ENCODE results near the gene MORC2.

MORC2 gene

DNA sequence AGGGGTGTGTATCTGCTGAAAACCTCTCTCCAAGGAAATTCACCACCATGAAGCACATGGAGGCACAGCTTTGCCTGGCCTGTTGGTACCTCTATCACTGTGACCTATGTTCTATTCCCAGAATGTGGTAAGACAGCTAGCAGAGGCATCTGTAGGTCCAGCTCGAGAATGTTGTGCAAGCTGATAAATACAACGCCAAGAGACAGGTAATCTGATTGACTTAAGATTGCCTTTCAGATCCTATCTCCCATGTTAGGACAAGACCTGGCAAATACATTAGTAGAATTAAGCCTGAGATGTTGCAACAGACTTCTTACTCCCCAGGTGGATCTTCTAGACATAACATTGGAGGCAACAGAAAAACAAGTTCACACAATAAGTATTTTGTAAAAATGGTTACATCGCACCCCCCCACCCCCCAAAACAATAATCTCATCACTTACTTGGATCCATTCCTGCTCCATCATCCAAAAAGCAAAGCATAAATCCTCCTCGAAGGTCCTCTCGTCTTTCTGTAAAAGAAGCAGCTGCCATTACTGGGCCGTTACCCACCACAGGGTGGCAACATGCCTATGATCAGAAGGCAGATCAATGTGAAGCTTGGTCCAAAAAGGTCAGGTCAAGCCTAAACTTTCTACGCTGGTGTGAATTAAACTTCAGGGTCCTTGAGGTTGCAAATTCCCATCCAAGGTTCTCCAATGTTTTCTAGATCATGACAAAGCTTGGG lies 18.5 kb downstream of the MORC2 start:
- Histone ChIP-seq H3K4me3 (ENCODE audit: low read depth, low read length) (no peak overlapping the region), H3K79me2 (ENCODE audit: control insufficient read depth, insufficient read depth, low read length, unreplicated experiment) (no peaks in the 10 kb centered on the region), H2AFZ (ENCODE audit: low read length, unreplicated experiment) (no peak overlapping the region), H3K27ac (ENCODE audit: low read depth, low read length) (no peak overlapping the region), H3K36me3 (ENCODE audit: insufficient read depth, low read length) (peaks cover 17% of the 10 kb centered on the region; the same call in 1 of the 2 replicates), H3K4me1 (ENCODE audit: control insufficient read depth, insufficient read depth, low read length, unreplicated experiment) (peaks cover 6% of the 10 kb centered on the region), H3K27me3 (ENCODE audit: insufficient read depth, low read length) (no peaks in the 10 kb centered on the region)

DNA sequence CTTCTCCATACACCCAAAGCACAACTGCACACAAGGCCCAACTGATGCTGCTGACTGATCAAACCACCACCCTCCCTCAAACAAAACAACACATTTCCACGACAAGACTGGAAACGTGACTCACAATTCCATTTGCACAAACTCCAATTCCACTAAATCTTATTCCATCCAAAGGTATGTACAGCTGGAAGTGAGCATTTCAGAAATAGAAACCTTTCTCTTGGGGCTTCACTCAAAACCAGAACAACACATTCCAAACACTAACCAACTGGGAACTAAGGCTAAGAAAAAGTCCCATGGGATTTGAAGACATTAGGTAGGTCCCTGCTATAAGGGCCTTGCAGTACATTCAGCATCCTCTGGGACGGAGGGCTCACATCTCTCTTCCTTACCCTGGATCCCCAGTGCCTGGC lies 19.6 kb downstream of the MORC2 start:
- H3K4me1 ChIP-seq (ENCODE audit: control insufficient read depth, insufficient read depth, low read length, unreplicated experiment), result peaks cover 6% of the 10 kb centered on the region
- peaks cover 17% of the 10 kb centered on the region; the same call in 1 of the 2 replicates for H3K36me3 ChIP-seq (ENCODE audit: insufficient read depth, low read length)
- H2AFZ ChIP-seq (ENCODE audit: low read length, unreplicated experiment), result no peak overlapping the region

DNA sequence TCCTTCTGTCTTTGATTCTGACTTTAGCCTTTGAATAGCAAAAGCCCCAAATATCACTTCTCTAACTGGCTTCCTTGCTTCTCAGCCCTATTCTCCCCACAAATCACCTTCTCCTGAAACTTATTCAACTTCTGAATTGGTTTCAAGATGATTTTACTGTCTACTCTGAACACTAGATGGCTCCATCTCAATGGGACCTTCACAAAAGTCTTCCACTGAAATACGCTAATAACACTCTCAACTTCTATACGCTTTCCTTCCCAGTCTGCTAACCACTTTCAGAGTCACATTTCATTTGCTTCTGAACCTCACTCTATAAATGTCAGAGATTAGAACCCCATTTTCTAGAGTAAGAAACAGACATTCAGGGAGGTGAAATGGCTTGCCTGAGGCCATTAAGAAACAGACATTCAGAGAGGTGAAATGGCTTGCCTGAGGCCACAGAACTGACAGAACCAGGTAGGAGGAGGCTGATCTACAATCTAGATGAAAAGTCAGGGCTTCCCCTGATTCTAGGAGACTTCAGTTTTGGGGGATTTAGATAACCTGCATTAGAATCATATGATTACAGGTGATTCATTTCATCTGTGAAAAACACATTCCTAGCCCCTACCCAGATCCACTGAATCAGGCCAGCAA lies 20.6 kb downstream of the MORC2 start:
- Histone ChIP-seq H3K4me1 (ENCODE audit: control insufficient read depth, insufficient read depth, low read length, unreplicated experiment) (peaks cover 6% of the 10 kb centered on the region), H3K79me2 (ENCODE audit: control insufficient read depth, insufficient read depth, low read length, unreplicated experiment) (no peaks in the 10 kb centered on the region), H3K27ac (ENCODE audit: low read depth, low read length) (no peak overlapping the region), H3K27me3 (ENCODE audit: insufficient read depth, low read length) (no peaks in the 10 kb centered on the region), H3K4me3 (ENCODE audit: low read depth, low read length) (no peak overlapping the region), H3K36me3 (ENCODE audit: insufficient read depth, low read length) (peaks cover 17% of the 10 kb centered on the region; the same call in 1 of the 2 replicates), H2AFZ (ENCODE audit: low read length, unreplicated experiment) (no peak overlapping the region)

More for the DNA sequence above, 19.6 kb downstream of the MORC2 start:
- H3K79me2 ChIP-seq (ENCODE audit: control insufficient read depth, insufficient read depth, low read length, unreplicated experiment), result no peaks in the 10 kb centered on the region
- no peaks in the 10 kb centered on the region for H3K27me3 ChIP-seq (ENCODE audit: insufficient read depth, low read length)
- H3K4me3 ChIP-seq (ENCODE audit: low read depth, low read length), result no peak overlapping the region
- H3K27ac ChIP-seq (ENCODE audit: low read depth, low read length), result no peak overlapping the region

DNA sequence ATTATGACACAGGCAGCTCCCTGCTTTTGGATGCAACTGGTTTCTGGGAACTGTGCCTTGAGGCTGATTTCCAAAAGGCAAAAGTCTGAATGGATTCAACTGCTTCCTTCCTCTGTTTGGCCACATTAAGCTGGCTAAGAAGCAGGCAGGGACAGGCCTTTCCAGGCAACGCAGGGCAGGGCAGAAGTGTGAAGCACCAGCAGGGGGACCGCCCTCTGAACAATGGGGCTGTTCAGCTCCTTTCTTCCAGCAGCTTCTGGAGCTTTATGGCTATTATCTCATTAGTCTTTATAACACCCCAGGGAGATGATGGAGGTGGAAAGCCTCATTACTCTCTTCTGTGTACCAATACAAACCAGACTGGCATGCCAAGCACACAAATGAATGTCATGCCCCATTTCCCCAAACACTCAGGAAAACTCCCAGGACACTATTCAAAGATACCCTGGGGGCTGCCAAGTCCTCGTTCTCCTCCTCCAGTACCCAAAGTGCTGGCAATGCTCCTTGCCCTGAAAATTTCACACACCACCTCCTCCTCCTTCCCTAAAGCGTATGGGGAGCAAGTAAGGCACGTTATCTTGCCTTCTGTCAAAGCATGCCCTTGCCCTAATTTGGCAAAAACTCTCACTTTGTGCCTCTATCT lies 21.3 kb downstream of the MORC2 start:
- Histone ChIP-seq H3K36me3 (ENCODE audit: insufficient read depth, low read length) (peaks cover 17% of the 10 kb centered on the region; the same call in 1 of the 2 replicates), H3K27me3 (ENCODE audit: insufficient read depth, low read length) (no peaks in the 10 kb centered on the region), H3K4me3 (ENCODE audit: low read depth, low read length) (no peak overlapping the region), H3K79me2 (ENCODE audit: control insufficient read depth, insufficient read depth, low read length, unreplicated experiment) (no peaks in the 10 kb centered on the region), H2AFZ (ENCODE audit: low read length, unreplicated experiment) (no peak overlapping the region), H3K4me1 (ENCODE audit: control insufficient read depth, insufficient read depth, low read length, unreplicated experiment) (peaks cover 6% of the 10 kb centered on the region), H3K27ac (ENCODE audit: low read depth, low read length) (no peak overlapping the region)

DNA sequence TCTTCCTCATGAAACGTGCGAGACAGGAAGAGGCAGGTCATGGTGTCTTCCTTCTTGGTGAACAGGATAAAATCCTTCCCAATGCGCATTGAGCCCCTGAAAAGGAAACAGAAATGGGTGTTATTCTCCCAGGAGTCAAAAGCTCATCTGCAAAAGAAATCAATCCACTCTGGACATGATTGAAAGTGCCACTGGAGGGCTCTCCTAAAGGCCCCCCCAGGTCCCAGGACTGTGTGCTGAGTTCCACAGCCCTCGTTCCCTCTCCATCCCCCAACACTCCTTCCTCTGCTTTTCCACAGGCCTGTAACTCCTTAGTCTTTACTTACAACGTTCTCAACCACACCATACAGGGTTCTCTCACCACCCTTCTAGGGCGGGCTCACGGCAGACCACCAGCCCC lies 22.2 kb downstream of the MORC2 start:
- peaks cover 17% of the 10 kb centered on the region; the same call in 1 of the 2 replicates for H3K36me3 ChIP-seq (ENCODE audit: insufficient read depth, low read length)

DNA sequence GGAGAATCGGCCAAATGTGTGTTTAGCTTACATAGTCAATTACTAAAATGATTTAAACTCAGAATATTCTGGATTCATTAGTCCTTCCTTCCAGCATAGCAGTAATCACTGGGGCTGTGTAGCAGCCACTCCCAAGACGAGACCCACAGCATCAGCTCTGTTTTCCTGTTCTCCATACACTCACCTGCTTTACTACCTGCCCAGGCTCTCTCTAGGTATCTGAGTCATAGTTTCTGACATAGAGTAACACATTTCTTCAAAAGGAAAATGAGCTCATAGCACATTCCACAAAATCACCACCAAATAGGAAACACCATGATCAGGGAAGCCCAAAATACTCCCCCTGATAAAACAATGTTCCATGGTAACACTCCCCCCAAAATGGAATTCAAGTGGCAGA lies 22.9 kb downstream of the MORC2 start:
- Histone ChIP-seq H3K36me3 (ENCODE audit: insufficient read depth, low read length) (peaks cover 17% of the 10 kb centered on the region; the same call in 1 of the 2 replicates), H3K27me3 (ENCODE audit: insufficient read depth, low read length) (no peaks in the 10 kb centered on the region), H3K27ac (ENCODE audit: low read depth, low read length) (no peak overlapping the region), H2AFZ (ENCODE audit: low read length, unreplicated experiment) (no peak overlapping the region), H3K79me2 (ENCODE audit: control insufficient read depth, insufficient read depth, low read length, unreplicated experiment) (no peaks in the 10 kb centered on the region), H3K4me3 (ENCODE audit: low read depth, low read length) (no peak overlapping the region), H3K4me1 (ENCODE audit: control insufficient read depth, insufficient read depth, low read length, unreplicated experiment) (peaks cover 6% of the 10 kb centered on the region)

More for the DNA sequence above, 22.2 kb downstream of the MORC2 start:
- H3K27ac ChIP-seq (ENCODE audit: low read depth, low read length), result no peak overlapping the region
- H3K4me1 ChIP-seq (ENCODE audit: control insufficient read depth, insufficient read depth, low read length, unreplicated experiment), result peaks cover 6% of the 10 kb centered on the region
- H3K4me3 ChIP-seq (ENCODE audit: low read depth, low read length), result no peak overlapping the region
- H3K79me2 ChIP-seq (ENCODE audit: control insufficient read depth, insufficient read depth, low read length, unreplicated experiment), result no peaks in the 10 kb centered on the region
- H2AFZ ChIP-seq (ENCODE audit: low read length, unreplicated experiment), result no peak overlapping the region
- H3K27me3 ChIP-seq (ENCODE audit: insufficient read depth, low read length), result no peaks in the 10 kb centered on the region

DNA sequence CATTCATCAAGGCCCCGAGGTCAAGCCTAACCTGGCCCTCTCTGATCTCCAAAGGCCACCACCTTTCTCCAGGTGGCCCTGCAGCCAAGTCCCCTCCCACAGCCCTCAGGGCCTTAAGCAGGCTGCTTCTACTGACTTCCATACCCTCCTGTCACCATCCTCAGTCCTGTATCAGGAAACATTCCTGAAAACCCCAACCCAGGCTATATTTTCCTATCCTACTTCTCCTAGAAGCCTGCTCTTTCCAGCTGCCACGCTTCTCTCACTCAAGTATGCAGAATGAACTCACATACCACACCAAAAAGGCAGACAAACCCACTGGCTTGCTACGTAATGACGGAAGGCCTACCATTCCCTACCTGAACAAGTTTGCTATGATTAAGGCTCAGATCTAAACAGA lies 23.6 kb downstream of the MORC2 start:
- H3K36me3 ChIP-seq (ENCODE audit: insufficient read depth, low read length), result peaks cover 17% of the 10 kb centered on the region; the same call in 1 of the 2 replicates
- no peak overlapping the region for H3K27ac ChIP-seq (ENCODE audit: low read depth, low read length)

DNA sequence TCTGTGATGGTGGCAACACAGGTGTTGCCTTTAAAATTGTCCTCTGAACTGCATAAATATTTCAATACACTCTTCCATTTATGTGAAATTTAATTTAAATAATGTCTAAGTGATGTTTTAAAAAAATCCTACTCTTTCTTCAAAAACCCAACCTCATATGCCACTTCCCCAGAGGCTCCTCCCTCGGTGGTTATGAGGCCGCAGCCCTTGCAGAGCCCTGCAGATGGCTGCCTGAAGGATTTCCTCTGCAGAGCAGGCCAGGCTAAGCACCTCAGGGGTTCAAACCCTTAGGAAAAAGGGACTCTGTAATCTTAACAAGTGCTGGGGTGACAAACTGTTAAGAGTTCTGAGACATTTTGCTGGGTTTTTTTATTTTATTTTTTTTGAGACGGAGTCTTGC lies 25.2 kb downstream of the MORC2 start:
- Histone ChIP-seq H3K4me1 (ENCODE audit: control insufficient read depth, insufficient read depth, low read length, unreplicated experiment) (no peaks in the 10 kb centered on the region), H3K27me3 (ENCODE audit: insufficient read depth, low read length) (no peaks in the 10 kb centered on the region), H3K79me2 (ENCODE audit: control insufficient read depth, insufficient read depth, low read length, unreplicated experiment) (no peaks in the 10 kb centered on the region), H3K27ac (ENCODE audit: low read depth, low read length) (no peak overlapping the region), H2AFZ (ENCODE audit: low read length, unreplicated experiment) (no peak overlapping the region), H3K36me3 (ENCODE audit: insufficient read depth, low read length) (peaks cover 11% of the 10 kb centered on the region; the same call in 1 of the 2 replicates), H3K4me3 (ENCODE audit: low read depth, low read length) (no peak overlapping the region)

More for the DNA sequence above, 23.6 kb downstream of the MORC2 start:
- Histone ChIP-seq H3K79me2 (ENCODE audit: control insufficient read depth, insufficient read depth, low read length, unreplicated experiment) (no peaks in the 10 kb centered on the region), H3K4me1 (ENCODE audit: control insufficient read depth, insufficient read depth, low read length, unreplicated experiment) (peaks cover 6% of the 10 kb centered on the region), H3K27me3 (ENCODE audit: insufficient read depth, low read length) (no peaks in the 10 kb centered on the region), H3K4me3 (ENCODE audit: low read depth, low read length) (no peak overlapping the region), H2AFZ (ENCODE audit: low read length, unreplicated experiment) (no peak overlapping the region)

DNA sequence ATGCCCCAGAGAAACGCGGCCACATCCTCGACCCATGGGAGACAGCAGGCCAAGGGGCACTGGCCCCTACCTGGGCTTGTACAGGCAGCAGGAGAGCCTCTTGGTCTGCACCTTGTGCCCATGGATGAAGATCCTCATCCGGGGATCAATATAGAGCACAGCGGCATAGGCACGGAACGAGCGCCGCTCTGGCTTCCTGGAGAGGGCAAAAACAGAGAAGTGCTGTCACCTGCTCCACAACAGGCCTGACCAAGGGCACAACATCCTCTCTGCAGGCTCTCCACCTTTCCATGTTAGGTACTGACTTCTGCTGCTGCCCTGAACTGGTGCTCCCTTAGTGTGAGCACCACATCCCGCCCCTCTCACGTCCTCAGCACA lies 27.2 kb downstream of the MORC2 start:
- Histone ChIP-seq H2AFZ (ENCODE audit: low read length, unreplicated experiment) (no peak overlapping the region), H3K79me2 (ENCODE audit: control insufficient read depth, insufficient read depth, low read length, unreplicated experiment) (no peaks in the 10 kb centered on the region), H3K4me1 (ENCODE audit: control insufficient read depth, insufficient read depth, low read length, unreplicated experiment) (no peaks in the 10 kb centered on the region), H3K36me3 (ENCODE audit: insufficient read depth, low read length) (peaks cover 6% of the 10 kb centered on the region; the same call in 1 of the 2 replicates), H3K4me3 (ENCODE audit: low read depth, low read length) (no peak overlapping the region), H3K27me3 (ENCODE audit: insufficient read depth, low read length) (no peaks in the 10 kb centered on the region), H3K27ac (ENCODE audit: low read depth, low read length) (no peak overlapping the region)

DNA sequence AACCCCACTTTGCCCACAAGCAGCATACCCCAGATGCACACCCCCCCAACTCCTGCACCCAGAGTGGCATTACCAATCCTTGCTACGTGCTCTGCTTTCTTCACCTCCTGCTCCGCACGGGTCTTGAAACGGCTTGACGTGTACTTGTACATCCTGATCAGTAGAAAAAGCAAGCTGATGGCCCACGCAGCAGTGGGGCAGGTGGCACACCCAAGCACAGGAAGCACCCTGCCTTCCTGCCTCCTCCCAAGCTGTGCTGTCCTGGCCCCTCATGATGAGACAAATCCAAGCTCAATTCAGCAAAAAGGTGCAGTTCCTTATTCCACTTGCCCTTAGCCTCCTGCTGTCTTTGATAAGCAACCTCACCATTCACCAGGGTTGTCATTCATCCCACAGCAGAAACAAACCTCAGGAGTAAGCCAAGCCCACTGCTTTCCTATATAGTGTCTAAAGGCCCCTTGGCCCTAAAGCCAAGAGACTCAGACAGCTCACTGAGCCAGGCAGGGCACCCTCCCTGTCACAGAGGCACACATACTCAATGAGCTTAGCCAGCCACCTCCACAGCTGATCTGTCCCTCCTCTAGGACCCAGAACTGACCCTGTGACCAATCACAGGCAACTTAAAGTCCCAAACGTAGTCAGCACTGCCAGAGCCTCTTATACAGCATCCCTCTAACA lies 27.8 kb downstream of the MORC2 start:
- Histone ChIP-seq H3K4me1 (ENCODE audit: control insufficient read depth, insufficient read depth, low read length, unreplicated experiment) (no peaks in the 10 kb centered on the region), H3K79me2 (ENCODE audit: control insufficient read depth, insufficient read depth, low read length, unreplicated experiment) (no peaks in the 10 kb centered on the region), H3K27me3 (ENCODE audit: insufficient read depth, low read length) (no peaks in the 10 kb centered on the region), H3K36me3 (ENCODE audit: insufficient read depth, low read length) (peaks cover 3% of the 10 kb centered on the region; the same call in 1 of the 2 replicates), H2AFZ (ENCODE audit: low read length, unreplicated experiment) (no peak overlapping the region), H3K4me3 (ENCODE audit: low read depth, low read length) (no peak overlapping the region), H3K27ac (ENCODE audit: low read depth, low read length) (no peak overlapping the region)
